ENCODE results near the gene UBE2U. TPM values are rescaled to one million over a fixed set of nuclear protein-coding genes. Genes with fewer than 3 reads are reported as not detected.

Gene UBE2U
- total RNA-seq, 1 donor from 2014 or later: not detected

DNA sequence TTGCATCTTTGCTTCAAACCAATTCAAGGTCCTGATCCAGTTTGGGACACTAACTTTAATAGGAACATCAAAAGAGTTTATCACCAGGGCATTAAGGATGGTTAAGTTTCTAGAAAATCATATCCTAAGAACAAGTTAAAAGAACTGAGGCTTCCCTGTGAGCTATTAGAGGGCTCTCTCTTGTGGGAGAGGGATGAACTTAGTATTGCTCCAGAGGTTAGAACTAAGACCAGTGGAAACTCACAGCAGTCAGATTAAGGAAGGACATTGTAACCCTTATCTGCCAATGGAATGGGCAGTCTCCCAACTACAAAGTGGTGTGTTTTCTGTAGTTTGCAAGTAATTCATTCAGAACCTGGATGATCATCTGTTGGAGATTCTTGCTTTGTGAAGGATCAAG, 36.8 kb downstream of the UBE2U start:
- ATAC-seq: no peak
- intact Hi-C loops (cut with DNase I): loop anchor here (10.0 kb wide), 1 partner anchor 625 kb away; no protein-coding TSS in a partner anchor

DNA sequence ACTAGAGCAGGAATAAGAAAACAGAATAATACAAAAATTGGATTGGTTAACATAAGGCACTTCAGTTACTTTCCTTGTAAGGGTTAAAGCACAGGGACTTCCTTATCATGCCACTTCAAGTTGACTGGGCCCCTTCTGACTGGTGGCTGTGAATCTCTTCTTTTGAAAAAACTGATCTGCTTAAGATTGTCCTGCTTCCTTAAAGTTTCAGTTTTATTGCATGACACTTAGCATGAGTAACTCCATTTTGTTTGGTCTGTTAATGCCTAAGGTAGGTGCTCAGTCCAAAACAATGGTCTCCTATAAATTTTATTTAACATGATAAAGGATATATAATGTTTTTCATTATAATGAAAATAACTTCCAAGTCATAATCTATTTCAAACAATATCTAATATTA, 37.6 kb downstream of the UBE2U start:
- Histone ChIP-seq H3K4me3 (no peak overlapping the region), H3K27ac (no peak overlapping the region), H3K4me1 (peaks cover 2% of the 10 kb centered on the region), H3K27me3 (ENCODE audit: low read depth) (no peaks in the 10 kb centered on the region), H3K9me3 (no peaks in the 10 kb centered on the region), H3K36me3 (no peaks in the 10 kb centered on the region)
- no peak for DNase-seq
- TF ChIP-seq, protein P1, sequence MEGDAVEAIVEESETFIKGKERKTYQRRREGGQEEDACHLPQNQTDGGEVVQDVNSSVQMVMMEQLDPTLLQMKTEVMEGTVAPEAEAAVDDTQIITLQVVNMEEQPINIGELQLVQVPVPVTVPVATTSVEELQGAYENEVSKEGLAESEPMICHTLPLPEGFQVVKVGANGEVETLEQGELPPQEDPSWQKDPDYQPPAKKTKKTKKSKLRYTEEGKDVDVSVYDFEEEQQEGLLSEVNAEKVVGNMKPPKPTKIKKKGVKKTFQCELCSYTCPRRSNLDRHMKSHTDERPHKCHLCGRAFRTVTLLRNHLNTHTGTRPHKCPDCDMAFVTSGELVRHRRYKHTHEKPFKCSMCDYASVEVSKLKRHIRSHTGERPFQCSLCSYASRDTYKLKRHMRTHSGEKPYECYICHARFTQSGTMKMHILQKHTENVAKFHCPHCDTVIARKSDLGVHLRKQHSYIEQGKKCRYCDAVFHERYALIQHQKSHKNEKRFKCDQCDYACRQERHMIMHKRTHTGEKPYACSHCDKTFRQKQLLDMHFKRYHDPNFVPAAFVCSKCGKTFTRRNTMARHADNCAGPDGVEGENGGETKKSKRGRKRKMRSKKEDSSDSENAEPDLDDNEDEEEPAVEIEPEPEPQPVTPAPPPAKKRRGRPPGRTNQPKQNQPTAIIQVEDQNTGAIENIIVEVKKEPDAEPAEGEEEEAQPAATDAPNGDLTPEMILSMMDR (IDR thresholded peaks at IDR 0.05): no peak
- intact Hi-C loops (cut with DNase I): loop anchor here (10.0 kb wide), 1 partner anchor 626 kb away; no protein-coding TSS in a partner anchor
- no peak for ATAC-seq

More for the DNA sequence above, 36.8 kb downstream of the UBE2U start:
- Histone ChIP-seq H3K27ac (no peak overlapping the region), H3K36me3 (no peaks in the 10 kb centered on the region), H3K27me3 (ENCODE audit: low read depth) (no peaks in the 10 kb centered on the region), H3K4me1 (no peaks in the 10 kb centered on the region), H3K9me3 (no peaks in the 10 kb centered on the region), H3K4me3 (no peak overlapping the region)
- DNase-seq: no peak
- TF ChIP-seq, protein P1 (IDR thresholded peaks at IDR 0.05): no peak

DNA sequence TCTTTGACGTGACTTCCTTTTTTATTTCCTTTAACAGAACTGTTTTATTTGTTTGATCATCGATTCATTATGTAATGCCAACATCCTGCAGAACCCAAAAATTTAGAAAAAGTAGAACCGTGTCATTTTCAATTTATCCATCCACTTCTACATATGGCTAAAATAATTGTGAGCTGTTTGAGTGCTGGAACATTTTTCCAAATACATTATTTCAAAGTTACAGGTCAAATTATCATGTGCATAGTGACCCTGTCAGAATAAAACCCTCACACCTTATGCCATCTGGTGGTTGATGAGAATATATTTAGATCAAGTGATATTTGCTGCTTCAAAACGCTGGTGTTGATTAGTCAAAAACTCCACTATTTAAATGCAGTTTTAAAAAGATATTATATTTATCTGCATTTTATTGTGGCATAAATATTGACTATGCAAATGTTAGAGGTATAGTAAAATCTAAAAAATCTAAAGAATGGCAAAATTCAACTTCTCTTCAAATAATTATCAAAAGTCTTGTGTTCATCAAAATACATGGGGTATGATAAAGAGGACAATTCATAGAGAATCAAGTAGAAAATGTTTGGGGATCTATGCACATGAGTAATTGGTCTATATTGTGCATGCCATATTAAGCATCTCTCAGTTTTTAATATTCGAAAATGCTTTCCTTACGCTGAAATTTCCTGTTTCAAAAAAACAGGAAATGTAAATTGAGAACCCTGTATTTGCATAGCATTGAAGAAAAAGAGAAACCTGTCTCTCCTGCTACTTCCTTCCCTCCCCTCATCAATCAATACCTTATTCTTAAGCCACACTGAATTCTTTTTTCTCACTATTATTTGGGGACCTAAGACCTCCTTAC, 39.7 kb downstream of the UBE2U start:
- H3K36me3 ChIP-seq: no peaks in the 10 kb centered on the region
- ATAC-seq: peak in 1 of 2 donors; percentile 57
- no peaks in the 10 kb centered on the region for H3K27me3 ChIP-seq (ENCODE audit: low read depth)
- intact Hi-C loops (cut with DNase I): loop anchor here (10.0 kb wide), 1 partner anchor 628 kb away; no protein-coding TSS in a partner anchor
- TF ChIP-seq, protein P1 (IDR thresholded peaks at IDR 0.05): peak; percentile 37
- no peaks in the 10 kb centered on the region for H3K9me3 ChIP-seq
- DNase-seq: no peak
- peaks cover 4% of the 10 kb centered on the region for H3K4me1 ChIP-seq
- no peak overlapping the region for H3K4me3 ChIP-seq
- no peak overlapping the region for H3K27ac ChIP-seq

DNA sequence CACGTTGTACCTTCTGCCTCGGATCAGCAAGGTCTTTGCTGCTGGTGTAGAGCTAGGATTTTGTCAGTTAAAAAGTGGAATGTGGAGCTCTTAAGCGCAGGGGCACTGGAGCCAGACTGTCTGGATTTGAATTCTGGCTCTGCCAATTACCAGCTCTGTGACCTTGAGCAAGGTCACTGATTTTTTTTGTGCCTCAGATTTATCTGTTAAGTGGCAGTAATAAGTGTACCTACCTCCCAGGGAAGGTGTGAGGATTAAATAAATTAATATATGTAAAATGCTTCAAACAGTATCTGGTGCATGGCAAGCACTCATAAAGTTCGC, 40.3 kb downstream of the UBE2U start:
- Histone ChIP-seq H3K4me3 (no peak overlapping the region), H3K9me3 (no peaks in the 10 kb centered on the region), H3K4me1 (peaks cover 4% of the 10 kb centered on the region), H3K36me3 (no peaks in the 10 kb centered on the region), H3K27ac (no peak overlapping the region), H3K27me3 (ENCODE audit: low read depth) (no peaks in the 10 kb centered on the region)
- TF ChIP-seq, protein P1 (IDR thresholded peaks at IDR 0.05): no peak
- intact Hi-C loops (cut with DNase I): loop anchor here (10.0 kb wide), 1 partner anchor 629 kb away; no protein-coding TSS in a partner anchor
- ATAC-seq (no peak), DNase-seq (no peak)

DNA sequence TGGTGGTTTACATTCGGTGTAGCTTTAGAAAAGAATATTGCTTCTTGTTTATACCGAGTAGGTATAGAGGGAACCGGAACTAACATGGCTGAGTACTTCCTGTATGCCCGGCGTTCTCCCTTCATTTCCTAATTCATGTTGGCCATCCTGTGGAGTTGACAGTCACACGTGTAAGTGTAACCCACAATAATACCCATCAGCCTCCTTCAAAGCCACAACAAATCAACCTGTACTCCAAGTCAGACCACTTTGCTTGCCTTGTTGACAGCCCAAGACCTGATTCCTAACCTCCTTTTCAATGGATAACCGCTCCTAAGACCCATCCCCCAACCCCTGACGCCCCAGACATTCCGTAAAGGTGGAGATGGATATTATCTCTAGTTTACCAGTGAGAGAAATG, 42.1 kb downstream of the UBE2U start:
- ATAC-seq (peak; percentile 35 to 84), DNase-seq (no peak)
- Histone ChIP-seq H3K27me3 (ENCODE audit: low read depth) (no peaks in the 10 kb centered on the region), H3K9me3 (no peaks in the 10 kb centered on the region), H3K4me1 (peaks cover 4% of the 10 kb centered on the region), H3K27ac (no peak overlapping the region), H3K36me3 (no peaks in the 10 kb centered on the region), H3K4me3 (peak overlapping the region; percentile 39)
- TF ChIP-seq, protein P1 (IDR thresholded peaks at IDR 0.05): no peak
- intact Hi-C loops (cut with DNase I): loop anchor here (10.0 kb wide), 1 partner anchor 631 kb away; no protein-coding TSS in a partner anchor

All from lower lobe of right lung (tissue), 2 donors.